CD14-positive monocyte (primary cell): ENCODE data around the gene RAB12. TPM values are rescaled to one million over a fixed set of nuclear protein-coding genes. Genes with fewer than 3 reads are reported as not detected.

Experiments used
- DNase-seq, 3 donors: peaks; one replicate each; pipeline ENCODE4 v3.0.0-alpha.2; 2011 to 2022
- H2AFZ ChIP-seq: 2 replicates; pipeline ENCODE4 v1.6.0; 2012; ENCODE audit warnings: mild to moderate bottlenecking, low read depth, low read length, inconsistent platforms; ENCODE audit not compliant: insufficient read depth, poor library complexity, severe bottlenecking
- H3K27ac ChIP-seq, 2 donors: 1 replicate in 1 of 2; 2 replicates in 1 of 2; pipeline ENCODE4 v1.5.1; 2012 to 2013; ENCODE audit warnings: low read length in 2 of 2, control low read depth in 1 of 2, inconsistent platforms in 1 of 2, low read depth in 1 of 2, mild to moderate bottlenecking in 1 of 2
- H3K27me3 ChIP-seq, 2 donors: one replicate each; pipeline versions ENCODE4 v1.6.0 to v1.6.1; 2011 to 2013; ENCODE audit warnings: low read length in 2 of 2; ENCODE audit not compliant: control insufficient read depth in 2 of 2, insufficient read depth in 2 of 2
- H3K36me3 ChIP-seq, 2 donors: replicated peaks in 1 of 2; 1 replicate in 1 of 2; 2 replicates in 1 of 2; pipeline versions ENCODE4 v1.5.1 to v1.6.1; 2012 to 2013; ENCODE audit warnings: low read length in 2 of 2, control low read depth in 1 of 2, inconsistent platforms in 1 of 2, mild to moderate bottlenecking in 1 of 2; ENCODE audit not compliant: insufficient read depth in 2 of 2, control insufficient read depth in 1 of 2
- H3K4me1 ChIP-seq, 2 donors: 1 replicate in 1 of 2; 2 replicates in 1 of 2; pipeline versions ENCODE4 v1.5.1 to v1.6.1; 2012 to 2013; ENCODE audit warnings: low read length in 2 of 2, control low read depth in 1 of 2, inconsistent platforms in 1 of 2, mild to moderate bottlenecking in 1 of 2, moderate library complexity in 1 of 2; ENCODE audit not compliant: insufficient read depth in 2 of 2, control insufficient read depth in 1 of 2
- H3K4me2 ChIP-seq: replicated peaks from 2 replicates; pipeline ENCODE3; 2012; ENCODE audit warnings: low read length, moderate library complexity, mild to moderate bottlenecking; ENCODE audit not compliant: poor library complexity, severe bottlenecking; ENCODE audit errors: extremely low read depth
- H3K4me3 ChIP-seq, 3 experiments: fragments of 200-600 bp in 1 of 3; sonication (generic) in 1 of 3; replicated peaks in 1 of 3; 1 replicate in 2 of 3; 2 replicates in 1 of 3; pipeline ENCODE4 v1.5.1; 2011 to 2013; ENCODE audit warnings: low read length in 3 of 3, mild to moderate bottlenecking in 3 of 3, control low read depth in 2 of 3, low read depth in 2 of 3, inconsistent platforms in 1 of 3, moderate library complexity in 1 of 3
- H3K79me2 ChIP-seq: 2 replicates; pipeline ENCODE4 v1.6.0; 2012; ENCODE audit warnings: mild to moderate bottlenecking, control low read depth, inconsistent platforms, low read length, moderate library complexity; ENCODE audit not compliant: insufficient read depth
- H3K9ac ChIP-seq: 2 replicates; pipeline ENCODE4 v1.6.0; 2017; ENCODE audit warnings: low read length, mild to moderate bottlenecking; ENCODE audit not compliant: insufficient read depth, poor library complexity, severe bottlenecking
- H3K9me3 ChIP-seq, 2 donors: replicated peaks in 1 of 2; 1 replicate in 1 of 2; 2 replicates in 1 of 2; pipeline versions ENCODE4 v1.5.1 to v1.6.1; 2012 to 2013; ENCODE audit warnings: low read length in 2 of 2, control low read depth in 1 of 2; ENCODE audit not compliant: control insufficient read depth in 1 of 2, insufficient read depth in 1 of 2
- H4K20me1 ChIP-seq: 2 replicates; pipeline ENCODE4 v1.6.0; 2012; ENCODE audit warnings: mild to moderate bottlenecking, low read length, control low read depth, moderate library complexity; ENCODE audit not compliant: insufficient read depth
- H3K27ac Mint-ChIP-seq, 7 donors: one replicate each; pipeline ENCODE4 v1.8.0; 2020; ENCODE audit warnings: mild to moderate bottlenecking in 7 of 7, mixed read lengths in 7 of 7, moderate library complexity in 6 of 7, inconsistent platforms in 2 of 7
- H3K27me3 Mint-ChIP-seq, 3 donors: one replicate each; pipeline ENCODE4 v1.8.0; 2021 to 2022; ENCODE audit warnings: low read depth in 3 of 3, mild to moderate bottlenecking in 3 of 3, mixed read lengths in 3 of 3, moderate library complexity in 3 of 3, inconsistent platforms in 1 of 3
- H3K36me3 Mint-ChIP-seq, 2 donors: one replicate each; pipeline ENCODE4 v1.8.0; 2020; ENCODE audit warnings: mixed read lengths in 2 of 2, inconsistent platforms in 1 of 2, mild to moderate bottlenecking in 1 of 2
- H3K4me1 Mint-ChIP-seq: one replicate; pipeline ENCODE4 v1.8.0; 2020; ENCODE audit warnings: mild to moderate bottlenecking, mixed read lengths
- H3K4me3 Mint-ChIP-seq, 2 donors: one replicate each; pipeline ENCODE4 v1.8.0; 2020; ENCODE audit warnings: mild to moderate bottlenecking in 2 of 2, mixed read lengths in 2 of 2, moderate library complexity in 1 of 2
- H3K9me3 Mint-ChIP-seq, 7 donors: one replicate each; pipeline ENCODE4 v1.8.0; 2020 to 2022; ENCODE audit warnings: mixed read lengths in 7 of 7, mild to moderate bottlenecking in 6 of 7, moderate library complexity in 6 of 7, inconsistent platforms in 2 of 7
- WGBS: methylation state at CpG from one replicate; pipeline ENCODE4 v1.1.5; 2013; ENCODE audit warnings: missing lambda C conversion rate; ENCODE audit not compliant: insufficient coverage; 5-methylcytosine and 5-hydroxymethylcytosine counted together
- intact Hi-C, 2 donors: fragments of 100-400 bp; cut with micrococcal nuclease; formaldehyde crosslinking; loops; one replicate each; pipeline versions ENCODE4 v1.15.0 to v1.15.1; 2023
- polyA plus RNA-seq, 3 donors: library from polyadenylated mRNA; depleted of rRNA in 1 of 3; unstranded in 2 of 3; stranded (reverse) in 1 of 3; fragments of 300-500 nt in 2 of 3; fragments of >200 nt in 1 of 3; fragmentation: Illumina TruSeq in 2 of 3; gene quantifications; 1 replicate in 2 of 3; 2 replicates in 1 of 3; pipeline ENCODE4 v1.2.3, GENCODE V29; 2012 to 2021
- TF ChIP-seq, protein P1 (sequence below): fragments of 200-600 bp; IDR thresholded peaks from one replicate; pipeline ENCODE4 v1.8.0; 2022; ENCODE audit warnings: antibody characterized with exemption, mild to moderate bottlenecking

The RAB12 gene
- polyA plus RNA-seq, 3 donors = 0.15 to 22.1 (median 0.16) TPM

DNA sequence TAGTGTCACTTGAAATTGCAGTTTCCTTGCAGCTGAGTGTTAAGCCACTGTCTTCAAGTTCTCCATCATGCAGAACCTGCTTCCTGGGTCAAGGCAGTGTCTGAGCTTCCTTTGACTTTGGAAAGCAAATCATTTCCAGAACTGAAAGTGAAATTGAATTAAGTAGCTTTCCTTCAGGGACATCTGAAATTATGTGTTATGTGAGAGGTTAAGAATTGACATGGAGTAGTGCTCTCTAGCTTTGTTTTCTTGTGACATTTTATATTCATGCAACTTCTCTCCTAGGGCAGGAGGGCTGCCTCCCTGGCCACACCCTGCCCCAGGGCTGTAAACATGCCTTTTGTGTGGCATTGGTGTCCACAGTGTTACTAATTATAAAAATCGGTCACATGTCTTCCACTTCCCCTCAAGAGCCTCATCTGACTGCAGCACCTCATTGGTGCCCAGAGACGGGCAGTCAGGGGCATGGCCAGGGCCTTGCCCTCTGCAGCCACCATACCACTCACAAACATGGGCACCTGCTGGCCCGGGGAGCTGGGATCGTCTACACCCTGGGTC lies 14.4 kb downstream of the RAB12 start:
- peak overlapping the region; percentile 41 for H3K9ac ChIP-seq
- Mint-ChIP-seq H3K36me3 (peaks cover 41 to 47% of the 10 kb centered on the region in 2 donors), H3K9me3 (no peaks in the 10 kb centered on the region), H3K4me3 (peak overlapping the region; percentile 78 to 89), H3K27me3 (peaks cover 0 to 2% (median 1%) of the 10 kb centered on the region in 3 donors), H3K27ac (peak overlapping the region; percentile 95 to 98 (median 97)), H3K4me1 (peaks cover 52% of the 10 kb centered on the region)
- H3K27ac ChIP-seq = peak overlapping the region; percentile 82 to 86
- H3K4me2 ChIP-seq = peak overlapping the region; percentile 82
- peaks cover 27 to 41% of the 10 kb centered on the region in 2 donors for H3K36me3 ChIP-seq
- peaks cover 80% of the 10 kb centered on the region for H4K20me1 ChIP-seq
- intact Hi-C loops = no loop called here
- WGBS = 6% methylated on average over 2 of the region's 4 CpGs
- peaks cover 31 to 46% of the 10 kb centered on the region in 2 donors for H3K4me1 ChIP-seq
- H3K9me3 ChIP-seq = no peaks in the 10 kb centered on the region
- TF ChIP-seq, protein P1, sequence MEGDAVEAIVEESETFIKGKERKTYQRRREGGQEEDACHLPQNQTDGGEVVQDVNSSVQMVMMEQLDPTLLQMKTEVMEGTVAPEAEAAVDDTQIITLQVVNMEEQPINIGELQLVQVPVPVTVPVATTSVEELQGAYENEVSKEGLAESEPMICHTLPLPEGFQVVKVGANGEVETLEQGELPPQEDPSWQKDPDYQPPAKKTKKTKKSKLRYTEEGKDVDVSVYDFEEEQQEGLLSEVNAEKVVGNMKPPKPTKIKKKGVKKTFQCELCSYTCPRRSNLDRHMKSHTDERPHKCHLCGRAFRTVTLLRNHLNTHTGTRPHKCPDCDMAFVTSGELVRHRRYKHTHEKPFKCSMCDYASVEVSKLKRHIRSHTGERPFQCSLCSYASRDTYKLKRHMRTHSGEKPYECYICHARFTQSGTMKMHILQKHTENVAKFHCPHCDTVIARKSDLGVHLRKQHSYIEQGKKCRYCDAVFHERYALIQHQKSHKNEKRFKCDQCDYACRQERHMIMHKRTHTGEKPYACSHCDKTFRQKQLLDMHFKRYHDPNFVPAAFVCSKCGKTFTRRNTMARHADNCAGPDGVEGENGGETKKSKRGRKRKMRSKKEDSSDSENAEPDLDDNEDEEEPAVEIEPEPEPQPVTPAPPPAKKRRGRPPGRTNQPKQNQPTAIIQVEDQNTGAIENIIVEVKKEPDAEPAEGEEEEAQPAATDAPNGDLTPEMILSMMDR = no peak
- peak; percentile 75 to 83 (median 76) for DNase-seq
- H3K4me3 ChIP-seq = peak overlapping the region; percentile 28 to 71 (median 60)
- peak overlapping the region; percentile 83 for H2AFZ ChIP-seq
- H3K79me2 ChIP-seq = peaks cover 89% of the 10 kb centered on the region
- no peaks in the 10 kb centered on the region for H3K27me3 ChIP-seq

DNA sequence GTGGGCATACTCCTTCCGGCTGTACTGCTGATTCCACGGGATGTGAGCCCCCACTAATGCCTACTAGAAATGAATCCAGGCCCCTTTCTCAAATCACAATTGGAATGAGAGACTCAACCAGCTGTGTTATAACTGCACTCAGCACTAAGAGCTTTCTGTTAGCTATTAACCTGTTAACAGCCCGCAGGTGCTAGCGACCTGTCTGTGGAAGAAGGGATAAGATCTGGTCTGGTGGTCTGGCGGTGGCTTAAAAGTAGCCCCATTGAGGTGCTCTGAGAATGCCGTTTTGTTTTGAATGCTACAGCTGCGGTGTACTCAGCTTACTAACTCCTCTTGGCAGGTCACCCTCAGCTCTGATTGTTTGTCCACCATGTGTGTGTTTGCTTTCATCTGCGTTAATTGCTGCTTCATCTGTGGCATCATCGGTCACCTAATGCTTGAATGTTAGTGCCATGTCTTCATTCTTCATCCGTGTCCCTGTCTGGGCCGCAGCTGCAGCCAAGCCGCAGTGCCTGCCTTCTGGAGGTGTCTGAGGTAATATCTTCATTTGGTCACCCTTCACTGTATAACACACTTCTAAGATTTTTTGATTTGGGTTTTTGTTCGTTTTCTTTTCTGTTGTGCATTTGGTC lies 16.3 kb downstream of the RAB12 start:
- peak overlapping the region in 1 of 7 donors; percentile 12 for H3K27ac Mint-ChIP-seq
- Histone ChIP-seq H3K4me2 (no peak overlapping the region), H3K9me3 (no peaks in the 10 kb centered on the region), H4K20me1 (peaks cover 80% of the 10 kb centered on the region), H3K36me3 (peaks cover 40 to 60% of the 10 kb centered on the region in 2 donors), H3K79me2 (peaks cover 88% of the 10 kb centered on the region), H3K27me3 (no peaks in the 10 kb centered on the region), H3K9ac (no peak overlapping the region), H3K4me1 (peaks cover 29 to 41% of the 10 kb centered on the region in 2 donors), H3K27ac (no peak overlapping the region), H2AFZ (no peak overlapping the region), H3K4me3 (no peak overlapping the region)
- 100% methylated on average over 8 of the region's 13 CpGs for WGBS
- no peaks in the 10 kb centered on the region for H3K9me3 Mint-ChIP-seq
- TF ChIP-seq, protein P1 = no peak
- peaks cover 48 to 59% of the 10 kb centered on the region in 2 donors for H3K36me3 Mint-ChIP-seq
- intact Hi-C loops = no loop called here
- peaks cover 38% of the 10 kb centered on the region for H3K4me1 Mint-ChIP-seq
- DNase-seq = no peak
- no peak overlapping the region for H3K4me3 Mint-ChIP-seq
- H3K27me3 Mint-ChIP-seq = peaks cover 0 to 2% (median 1%) of the 10 kb centered on the region in 3 donors
